AG04450 (cell line): ENCODE results near the gene FGGY. TPM values are rescaled to one million over a fixed set of nuclear protein-coding genes. Genes with fewer than 3 reads are reported as not detected.

Experiments used
- CTCF ChIA-PET: fragments of 300-600, 350-600 bp; formaldehyde crosslinking; extraction: SDS; loops from one replicate; lab custom pipeline; 2022; ENCODE audit warnings: antibody characterized with exemption, inconsistent platforms; lab: Charles Lee
- POLR2A ChIA-PET: fragments of 350-600 bp; formaldehyde crosslinking; extraction: SDS; loops from one replicate; lab custom pipeline; 2021; ENCODE audit warnings: antibody characterized with exemption, inconsistent platforms; lab: Yijun Ruan, JAX
- DNase-seq: peaks from one replicate; pipeline ENCODE4 v3.0.0-alpha.2; 2011; ENCODE audit warnings: low read depth, low spot score
- H3K27ac ChIP-seq: one replicate; pipeline ENCODE4 v1.5.1; 2012; ENCODE audit warnings: low read depth, low read length, control low read depth
- H3K27me3 ChIP-seq: one replicate; pipeline ENCODE4 v1.6.0; 2012; ENCODE audit warnings: low read length; ENCODE audit not compliant: control insufficient read depth, insufficient read depth
- H3K4me3 ChIP-seq: 2 replicates; pipeline ENCODE4 v1.5.1; 2011; ENCODE audit warnings: mild to moderate bottlenecking, low read depth, low read length, control low read depth
- H3K9me3 ChIP-seq: 2 replicates; pipeline ENCODE4 v1.5.1; 2012; ENCODE audit warnings: low read length; ENCODE audit not compliant: control insufficient read depth, insufficient read depth
- CTCF ChIP-seq: IDR thresholded peaks from 2 replicates; pipeline ENCODE4 v1.5.1; 2011; ENCODE audit warnings: low read depth, low read length, control low read depth, inconsistent platforms
- polyA plus RNA-seq: library from polyadenylated mRNA; depleted of rRNA; stranded (reverse); fragments of >200 nt; gene quantifications from 2 replicates; pipeline ENCODE4 v1.2.3, GENCODE V29; 2011

Gene FGGY
- polyA plus RNA-seq, 1 experiment: 11.8 TPM

- POLR2A ChIA-PET: no interaction called here
- DNase-seq: no peak
- no peak for TF ChIP-seq CTCF
- Histone ChIP-seq H3K4me3 (no peak overlapping the region), H3K9me3 (no peaks in the 10 kb centered on the region), H3K27ac (no peak overlapping the region), H3K27me3 (no peaks in the 10 kb centered on the region)
- CTCF ChIA-PET: interaction anchor here (0.5 to 1.0 kb wide), 2 partner anchors 199 to 333 kb away, joined by 3 read pairs; no protein-coding TSS in a partner anchor
Observed at GRCh38 chr1:59499943-59500569, 203.2 kb downstream of the FGGY start.

GRCh38 chr1:59500950-59501742 is 204.3 kb downstream of the FGGY start:
- Histone ChIP-seq H3K9me3 (no peaks in the 10 kb centered on the region), H3K27me3 (no peaks in the 10 kb centered on the region), H3K27ac (no peak overlapping the region), H3K4me3 (no peak overlapping the region)
- CTCF ChIA-PET: no interaction called here
- no peak for DNase-seq
- POLR2A ChIA-PET: no interaction called here
- TF ChIP-seq CTCF: no peak

- no peak for TF ChIP-seq CTCF
- no peak overlapping the region for H3K4me3 ChIP-seq
- H3K9me3 ChIP-seq: no peaks in the 10 kb centered on the region
- ChIA-PET CTCF (no interaction called here), POLR2A (no interaction called here)
- no peaks in the 10 kb centered on the region for H3K27me3 ChIP-seq
- H3K27ac ChIP-seq: no peak overlapping the region
- DNase-seq: no peak
Observed at GRCh38 chr1:59502009-59502691, 205.3 kb downstream of the FGGY start.

- Histone ChIP-seq H3K9me3 (no peaks in the 10 kb centered on the region), H3K27ac (no peak overlapping the region), H3K4me3 (no peak overlapping the region), H3K27me3 (no peaks in the 10 kb centered on the region)
- ChIA-PET CTCF (no interaction called here), POLR2A (no interaction called here)
- DNase-seq: no peak
- no peak for TF ChIP-seq CTCF
Observed at GRCh38 chr1:59504276-59504675, 207.4 kb downstream of the FGGY start.
